GM19395 (cell line): Measurements from ENCODE around the gene DSC2.

ENCODE experiments used
- ATAC-seq: cut with Tn5 transposase; IDR thresholded peaks from one replicate; pipeline ENCODE4 v1.9.1; 2021; ENCODE audit warnings: mild to moderate bottlenecking, moderate library complexity; ENCODE audit not compliant: unreplicated experiment

Gene DSC2

DNA sequence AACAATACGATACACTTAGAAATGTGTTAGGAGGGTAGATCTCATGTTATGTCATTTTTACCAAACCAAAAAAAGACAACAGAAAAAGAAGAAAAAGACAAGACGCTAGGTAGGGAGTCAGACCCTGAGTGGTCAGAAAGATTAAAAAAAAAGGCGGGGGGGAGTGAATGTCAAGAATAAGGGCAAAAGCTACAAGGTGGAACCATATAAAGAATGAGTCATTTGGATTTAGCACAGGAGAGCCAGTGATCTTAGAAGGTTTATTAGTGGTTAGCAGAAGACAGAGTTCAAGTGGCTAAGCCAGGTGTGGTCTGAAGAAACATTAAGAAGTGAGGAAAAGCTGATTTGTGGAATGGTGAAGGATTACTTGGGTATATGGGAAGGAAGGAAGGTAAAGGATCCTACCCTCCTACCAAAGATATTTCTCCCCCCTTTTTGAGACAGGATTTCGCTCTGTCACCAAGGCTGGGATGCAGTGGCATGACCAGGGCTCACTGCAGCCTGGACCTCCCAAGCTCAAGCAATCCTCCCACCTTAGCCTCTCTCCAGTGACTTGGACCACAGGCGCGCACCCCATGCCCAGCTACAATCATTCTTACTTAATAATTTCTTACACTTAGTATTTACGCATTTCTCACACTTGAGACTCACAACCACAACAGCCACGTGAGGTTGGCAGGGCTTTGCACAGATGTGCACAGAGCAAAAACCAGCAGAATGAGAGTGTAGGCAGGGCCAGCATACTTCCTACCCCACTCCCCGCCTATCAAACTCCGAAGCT is 2.6 kb downstream of the DSC2 start:
- no peak for ATAC-seq

DNA sequence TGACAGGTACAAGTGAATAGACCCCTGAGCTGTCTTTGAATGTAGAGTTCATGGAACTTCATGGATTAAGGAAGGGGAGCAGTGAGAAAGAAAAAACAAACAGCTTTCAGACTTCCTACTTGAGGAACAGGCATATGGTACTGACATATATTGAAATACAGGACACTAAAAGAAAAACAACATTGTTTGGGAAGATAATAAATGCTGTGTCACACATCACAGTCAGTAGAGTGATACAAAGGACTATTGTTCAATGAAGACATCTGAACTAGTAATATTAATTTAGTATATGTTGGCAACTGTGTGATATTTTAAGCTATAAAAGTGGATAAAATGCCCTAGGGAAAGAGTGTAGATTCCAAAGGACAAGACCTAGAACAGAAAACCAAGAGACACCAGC is 3.3 kb downstream of the DSC2 start:
- no peak for ATAC-seq

DNA sequence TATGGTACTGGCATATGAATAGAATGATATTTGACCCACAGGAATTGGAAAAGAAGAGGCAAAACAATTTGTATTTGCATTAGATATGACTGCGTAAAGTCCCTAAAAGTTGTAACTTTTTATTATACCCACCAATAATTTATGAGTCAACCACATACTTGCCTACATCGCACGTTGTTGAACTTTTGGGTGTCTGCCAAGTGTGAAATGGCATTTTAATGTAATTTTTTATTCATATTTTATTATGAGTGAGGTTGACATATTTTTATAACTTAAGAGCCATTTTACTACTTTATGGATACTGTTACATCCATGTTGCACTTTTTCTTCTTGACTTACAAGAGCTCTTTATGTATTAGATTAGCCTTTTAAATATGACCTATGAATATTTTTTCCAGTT is 4.6 kb downstream of the DSC2 start:
- ATAC-seq = no peak

DNA sequence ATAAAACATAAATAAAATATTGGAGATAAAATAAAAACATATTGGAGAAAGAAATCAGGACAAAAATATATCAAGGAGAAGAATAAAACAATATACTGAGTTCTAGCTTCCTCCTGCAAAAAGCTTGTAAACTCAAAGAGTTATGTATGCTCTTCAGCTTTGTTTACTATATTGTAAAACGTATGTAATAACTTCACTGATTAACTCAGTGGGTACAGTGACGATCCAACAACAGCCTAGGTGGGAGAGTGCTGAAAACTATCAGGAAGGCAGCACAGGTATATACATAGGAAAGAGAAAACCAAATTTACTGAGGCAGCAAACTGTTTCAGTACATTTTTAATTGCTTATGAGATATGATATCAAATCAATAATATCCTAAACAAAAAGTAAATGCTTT is 8.3 kb downstream of the DSC2 start:
- ATAC-seq = no peak

DNA sequence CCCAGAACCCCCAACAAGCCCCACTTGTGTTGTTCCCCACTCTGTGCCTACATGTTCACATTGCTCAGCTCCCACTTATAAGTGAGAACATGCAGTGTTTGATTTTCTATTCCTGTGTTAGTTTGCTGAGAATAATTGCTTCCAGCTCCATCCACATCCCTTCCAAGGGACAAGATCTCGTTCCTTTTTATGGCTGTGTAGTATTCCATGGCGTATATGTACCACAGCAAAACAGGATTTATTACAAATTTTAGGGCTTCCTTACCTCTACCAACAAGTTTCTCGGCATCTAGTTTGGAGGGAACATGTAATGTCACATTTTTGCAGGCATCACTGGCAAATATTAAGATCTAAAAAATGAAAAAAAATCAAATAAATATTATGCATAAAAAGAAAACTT is 8.9 kb downstream of the DSC2 start:
- ATAC-seq = no peak

DNA sequence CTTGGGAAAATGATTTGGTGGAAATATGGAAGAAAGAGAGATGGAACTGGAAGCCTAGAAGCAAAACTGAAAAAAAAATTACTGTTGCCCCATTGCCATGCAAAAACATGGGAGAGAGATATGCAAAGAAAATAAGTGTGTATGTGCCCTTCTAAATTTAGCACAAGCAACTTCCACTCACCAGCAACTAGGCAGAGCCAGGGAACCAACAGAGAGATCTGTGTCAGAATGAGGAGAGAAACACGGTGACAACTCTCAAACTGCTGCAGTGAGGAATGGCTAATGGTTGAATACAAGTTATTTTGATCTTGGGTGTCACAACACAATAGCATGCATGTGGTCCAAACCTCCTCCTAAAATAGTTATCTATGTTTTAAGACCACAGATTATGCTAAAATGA is 10.9 kb downstream of the DSC2 start:
- no peak for ATAC-seq

DNA sequence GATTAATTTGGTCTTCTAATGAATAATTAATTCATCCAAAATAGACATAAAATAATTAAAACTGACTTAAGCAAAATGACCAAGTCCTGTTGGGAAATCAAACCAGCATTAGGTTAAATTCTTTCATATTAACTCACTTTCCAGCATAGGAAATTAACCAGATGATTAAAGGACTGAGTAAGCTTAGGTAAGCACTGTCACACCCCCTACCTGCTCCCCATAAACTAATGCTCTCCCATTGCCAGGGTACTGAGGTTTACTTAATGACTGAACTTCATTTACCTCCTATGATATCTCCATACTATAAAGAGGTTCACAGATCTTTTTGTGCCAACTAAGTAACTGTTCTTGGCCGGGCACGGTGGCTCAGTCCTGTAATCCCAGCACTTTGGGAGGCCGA is 13.7 kb downstream of the DSC2 start:
- no peak for ATAC-seq

DNA sequence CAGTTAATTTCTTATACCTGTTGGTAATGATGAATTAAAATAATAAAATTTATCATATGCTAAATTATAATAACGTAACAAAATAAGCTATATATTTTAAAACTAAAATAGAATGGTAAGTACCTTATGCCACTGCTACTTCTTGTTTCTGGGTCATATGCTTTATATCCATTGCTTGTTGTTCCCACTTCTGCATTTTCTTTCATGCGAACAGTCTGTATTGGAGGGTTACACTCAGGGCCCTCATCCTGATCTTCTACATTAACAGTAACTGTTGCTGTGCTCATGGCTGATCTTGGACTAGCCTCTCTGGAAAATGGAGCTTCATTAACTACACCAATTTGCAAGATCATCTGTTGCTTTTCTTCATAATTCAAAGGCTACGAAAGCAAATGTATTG is 22.2 kb downstream of the DSC2 start:
- ATAC-seq = no peak

DNA sequence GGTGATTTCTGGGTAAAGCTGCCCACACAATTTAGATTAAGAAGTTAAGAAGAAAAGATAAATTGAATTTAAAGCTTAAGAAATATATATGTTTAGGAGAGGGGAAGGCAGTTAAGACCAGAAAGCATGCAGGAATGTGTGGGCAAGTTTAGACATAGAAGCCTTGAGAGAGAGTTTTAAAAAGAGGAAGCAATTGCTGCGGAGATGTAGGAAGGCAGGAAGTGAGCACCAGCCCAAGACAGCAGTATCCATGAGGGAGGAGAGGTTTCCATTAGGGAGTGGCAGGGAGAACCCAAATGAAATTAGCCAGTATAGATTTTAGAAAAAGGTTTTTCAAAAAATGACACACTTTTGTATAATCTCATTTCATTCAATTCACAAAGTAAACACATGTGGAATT is 24.3 kb downstream of the DSC2 start:
- ATAC-seq = no peak

DNA sequence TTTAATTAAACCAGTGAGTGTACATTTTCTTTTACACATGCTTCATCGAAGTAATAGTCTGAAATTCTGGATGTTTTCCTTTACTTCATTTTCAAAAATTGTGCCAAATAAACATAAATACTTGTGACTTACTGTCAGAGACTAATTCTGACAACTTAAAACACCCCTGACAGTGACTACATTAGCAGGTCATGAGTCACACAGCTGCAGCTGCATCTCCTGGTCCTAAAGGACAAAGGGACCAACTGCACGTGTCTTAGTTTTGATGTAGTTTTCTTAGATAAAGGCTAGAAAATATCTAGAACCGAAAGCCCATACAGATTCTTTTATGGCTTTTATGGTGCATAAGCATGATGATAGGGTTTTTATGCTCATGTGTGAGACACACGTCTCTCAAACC is 30.0 kb downstream of the DSC2 start:
- ATAC-seq = no peak

DNA sequence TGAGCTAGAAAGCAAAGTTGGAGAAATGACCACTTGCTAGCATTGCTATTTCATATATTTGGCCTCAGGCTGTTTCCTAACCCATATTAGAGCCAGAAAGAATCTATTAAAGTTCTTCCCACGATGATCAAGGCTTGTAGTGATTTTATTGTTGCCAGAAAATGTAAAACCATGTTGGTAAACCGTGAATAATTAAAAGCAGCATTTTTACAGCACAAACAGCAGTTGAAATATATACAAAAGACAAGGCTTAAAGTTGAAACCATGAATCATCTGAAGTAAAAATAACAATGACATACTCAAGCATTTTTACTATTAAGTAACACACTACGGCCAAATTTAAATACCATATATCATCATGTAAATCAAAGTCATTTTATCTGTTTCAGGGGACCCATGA is 32.0 kb downstream of the DSC2 start:
- no peak for ATAC-seq

DNA sequence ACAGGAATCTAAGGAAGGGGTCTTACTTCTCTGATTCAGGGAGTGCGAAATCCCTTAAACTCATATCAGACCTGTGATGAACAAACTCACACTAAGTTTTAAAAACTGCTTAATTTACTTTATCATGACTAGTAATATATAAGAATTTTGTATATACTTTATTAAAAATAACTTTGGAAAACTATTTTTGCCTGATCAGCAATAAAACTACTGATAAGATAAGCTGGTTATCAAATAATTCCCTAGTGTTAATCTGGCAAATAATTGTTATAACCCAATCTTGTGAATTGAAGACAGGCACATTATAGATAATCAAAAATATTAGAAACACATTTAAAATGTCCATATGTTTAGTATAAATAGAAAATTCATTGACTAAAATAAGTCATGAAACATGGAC is 36.0 kb downstream of the DSC2 start:
- ATAC-seq = no peak

DNA sequence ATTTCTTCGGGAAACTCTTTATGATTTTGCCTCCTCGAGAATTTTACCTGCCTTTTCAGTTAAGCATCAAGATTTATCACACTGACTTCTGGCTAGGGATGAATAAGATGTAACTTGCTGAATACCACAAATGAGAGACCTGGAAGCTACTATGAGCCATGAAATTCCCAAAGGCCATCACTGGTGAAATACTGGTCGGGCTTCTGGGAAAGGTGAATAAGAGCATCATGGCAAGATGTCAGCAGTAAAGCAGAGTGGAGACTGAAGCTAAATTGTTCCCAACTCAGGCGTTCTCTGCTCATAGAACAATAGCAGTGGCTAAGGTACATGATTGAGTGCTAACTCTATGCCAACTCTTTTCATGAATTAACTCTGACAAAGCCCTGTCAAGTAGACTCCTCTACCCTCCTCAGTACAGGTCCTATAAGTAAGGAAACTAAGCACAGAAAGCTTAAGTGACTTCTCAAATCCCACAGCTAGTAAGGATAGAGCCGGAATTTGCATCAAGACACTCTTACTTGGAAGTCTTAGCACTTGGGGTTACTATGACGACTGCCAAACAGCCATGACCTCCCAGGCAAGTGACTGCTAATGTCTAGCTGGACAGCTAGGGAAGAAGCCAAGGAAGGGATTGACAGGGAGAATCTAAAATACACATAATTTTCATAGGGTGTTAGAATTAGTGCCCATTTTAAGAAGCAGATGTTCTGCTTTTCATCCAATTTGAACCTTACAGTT is 37.0 kb downstream of the DSC2 start:
- no peak for ATAC-seq

DNA sequence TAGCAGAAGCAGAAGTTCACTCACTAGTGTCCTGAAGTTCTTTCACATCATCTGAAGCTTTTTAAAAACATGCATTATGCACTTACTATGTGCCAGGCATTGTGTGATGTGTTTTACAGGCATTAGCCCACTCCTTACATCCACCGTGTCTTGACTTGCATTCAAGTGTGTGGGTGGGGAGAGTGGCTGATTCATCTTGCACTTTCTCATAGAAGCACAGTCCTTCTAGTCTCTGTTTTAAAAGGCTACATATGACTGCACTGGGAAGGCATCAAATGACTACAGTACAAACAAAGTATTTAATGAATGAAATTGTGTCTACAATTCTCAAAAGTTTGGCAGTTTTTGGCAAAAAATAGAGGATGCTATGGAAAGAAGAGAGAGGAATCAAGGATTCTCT is 38.1 kb downstream of the DSC2 start:
- ATAC-seq = peak; percentile 83

DNA sequence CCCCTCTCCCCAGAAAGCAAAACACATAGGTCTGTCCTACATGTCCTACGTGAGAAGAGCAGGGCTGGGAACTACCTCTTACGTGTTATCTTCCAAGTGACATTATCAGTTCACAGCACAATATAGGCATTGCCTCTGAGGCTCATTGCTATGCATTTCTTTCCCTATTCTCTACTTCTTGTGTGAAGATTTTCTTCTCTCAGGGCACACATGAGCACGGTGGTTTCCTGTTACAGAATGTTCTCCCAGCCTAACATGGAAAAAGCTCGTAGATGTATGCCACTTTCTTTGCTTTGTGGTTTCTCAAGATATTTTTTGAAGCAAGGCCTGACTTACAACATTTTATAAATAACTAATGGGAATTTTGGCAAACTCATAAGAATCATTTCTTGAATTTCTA is 40.3 kb downstream of the DSC2 start:
- no peak for ATAC-seq

DNA sequence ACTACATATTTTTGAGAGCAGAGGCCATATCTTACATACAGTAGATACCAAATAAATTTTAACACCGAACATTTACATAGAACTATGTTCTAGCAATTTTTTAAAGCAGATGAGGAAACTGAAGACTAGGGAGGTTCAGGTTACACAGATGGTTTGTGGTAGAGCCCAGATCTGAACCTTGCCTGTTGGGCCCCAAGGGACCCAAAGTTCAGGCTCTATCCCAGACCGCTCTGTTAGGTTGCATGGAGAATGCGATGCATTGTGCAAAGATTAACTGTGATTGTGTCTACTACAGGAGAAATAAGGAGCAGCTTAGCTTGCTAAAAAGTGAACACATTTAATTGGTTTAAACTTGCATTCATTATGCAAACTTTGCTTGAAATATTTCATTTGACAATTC is 43.3 kb downstream of the DSC2 start:
- no peak for ATAC-seq

DNA sequence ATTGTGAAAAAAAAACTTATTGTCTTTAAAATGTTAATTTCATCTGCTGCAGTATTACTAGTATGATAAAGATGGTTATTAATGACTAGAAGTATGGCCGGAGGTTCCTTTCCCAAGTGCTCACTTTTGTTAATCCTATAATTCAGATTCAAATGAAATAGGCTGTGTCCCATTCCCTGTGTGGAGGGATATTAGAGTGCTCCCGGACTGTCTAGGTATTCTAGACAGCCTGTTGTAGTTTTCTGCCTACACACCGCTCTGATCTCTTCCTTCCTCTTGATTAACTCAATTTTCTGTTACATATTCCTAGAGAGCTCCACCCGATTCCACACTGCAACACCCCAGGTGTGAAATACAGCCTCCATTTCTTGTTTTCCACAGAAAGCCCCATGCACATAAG is 44.3 kb downstream of the DSC2 start:
- no peak for ATAC-seq

DNA sequence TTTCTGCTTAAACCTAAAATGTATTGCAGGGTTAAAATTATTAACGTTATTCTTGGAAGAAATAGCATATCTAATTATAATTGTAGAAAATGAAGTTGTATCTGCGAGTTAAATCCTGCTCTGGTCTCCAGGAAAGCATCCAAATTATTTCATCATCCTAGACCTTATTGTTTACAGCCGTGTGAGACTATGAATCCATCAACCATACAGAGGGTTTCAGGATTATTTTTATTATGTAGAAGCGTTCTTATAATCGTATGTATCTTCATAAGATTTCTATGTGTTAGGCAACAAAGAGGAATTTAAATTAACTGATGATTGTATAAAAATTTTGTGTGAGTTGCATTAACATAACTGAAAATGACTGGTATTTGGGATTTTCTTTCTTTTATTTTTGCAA is 45.2 kb downstream of the DSC2 start:
- no peak for ATAC-seq

DNA sequence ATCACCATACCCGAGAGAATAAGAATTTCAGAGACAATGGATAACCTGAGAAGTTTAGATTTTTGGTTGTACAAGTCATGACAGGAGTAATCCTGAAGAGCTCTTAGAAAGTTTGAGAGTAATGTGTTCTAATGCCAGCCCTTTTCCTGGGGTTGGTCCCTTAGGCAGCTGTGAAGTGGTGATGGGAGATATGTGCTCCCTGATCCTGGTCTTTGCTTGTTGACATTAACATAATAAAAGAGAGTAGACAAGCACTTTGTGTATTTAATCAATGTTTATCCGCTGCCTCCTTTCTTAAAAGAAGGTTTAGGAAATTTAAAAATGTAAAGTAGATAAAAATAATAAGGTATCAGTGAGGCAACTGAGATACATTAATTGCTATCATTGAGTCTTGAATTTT is 45.9 kb downstream of the DSC2 start:
- no peak for ATAC-seq

DNA sequence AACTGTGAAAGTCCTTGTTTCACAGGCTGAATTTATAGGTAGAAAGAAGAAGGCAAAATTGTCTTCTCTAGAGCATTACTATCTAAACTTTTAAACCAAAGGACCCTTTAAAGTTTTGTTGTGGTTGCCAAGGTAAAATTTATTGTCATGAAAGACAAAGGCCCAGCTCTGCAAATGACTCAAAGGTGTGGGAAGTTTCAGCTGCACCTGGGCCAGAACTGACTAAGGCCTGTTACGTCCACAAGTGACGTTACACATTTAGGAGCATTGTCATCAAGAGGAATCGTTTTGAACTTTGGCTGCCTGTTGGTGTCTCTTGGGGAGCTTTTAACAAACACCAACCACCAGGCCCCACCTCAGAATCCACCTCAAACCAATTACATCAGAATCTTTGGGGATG is 51.6 kb downstream of the DSC2 start:
- no peak for ATAC-seq

DNA sequence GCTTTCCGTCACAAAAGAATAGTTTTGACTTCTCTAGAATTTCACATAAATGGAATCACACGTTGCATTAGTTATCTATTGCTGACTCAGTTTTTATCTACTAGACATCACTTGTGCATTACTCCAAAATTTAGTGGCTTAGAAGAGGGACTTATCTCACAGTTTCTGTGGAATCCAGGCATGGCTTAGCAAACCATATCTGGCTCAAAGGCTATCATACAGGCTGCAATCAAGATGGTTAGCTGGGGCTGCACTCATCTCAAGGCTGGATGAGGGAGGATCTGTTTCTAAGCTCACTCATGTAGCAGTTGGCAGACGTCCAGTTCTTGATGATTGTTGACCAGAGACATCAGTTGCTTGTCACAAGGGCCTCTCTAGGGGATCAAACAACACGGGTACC is 53.0 kb downstream of the DSC2 start:
- ATAC-seq = no peak

DNA sequence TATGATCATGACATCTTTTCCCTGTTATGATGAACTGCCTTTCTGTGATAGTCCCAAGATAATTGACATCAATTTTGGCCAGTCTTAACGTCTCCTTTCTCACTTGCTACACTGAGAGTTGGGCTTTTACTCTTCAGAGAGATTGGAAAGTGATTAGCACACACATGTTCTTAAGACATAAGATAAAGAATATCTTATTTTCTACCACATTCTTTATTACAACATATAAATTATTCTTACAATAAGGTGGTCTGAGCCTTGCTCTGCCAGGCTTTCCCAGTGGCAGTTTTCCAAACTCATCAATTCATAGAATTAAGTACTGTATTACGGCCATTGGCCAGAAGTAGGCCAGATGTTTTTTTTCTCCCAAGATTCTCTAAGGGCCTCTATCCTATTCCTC is 54.0 kb downstream of the DSC2 start:
- ATAC-seq = no peak

DNA sequence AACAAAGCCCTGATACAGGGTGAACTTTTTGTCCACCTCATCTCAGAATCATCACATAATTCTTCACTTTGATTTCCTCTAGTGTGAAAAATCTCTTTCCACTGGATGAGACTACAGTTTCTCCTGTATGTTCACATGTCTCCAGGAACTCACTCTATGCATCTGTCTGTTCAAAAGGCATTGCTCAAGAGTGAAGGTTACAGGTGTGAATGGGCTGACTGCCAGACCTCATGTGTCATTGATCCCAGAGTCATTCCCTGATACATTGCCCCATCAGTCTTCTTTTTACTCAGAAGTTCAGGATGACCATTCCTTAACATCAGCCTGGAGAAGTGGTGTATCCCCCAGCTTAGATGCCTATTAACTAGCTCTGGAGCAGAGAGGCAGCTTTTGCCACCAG is 55.3 kb downstream of the DSC2 start:
- no peak for ATAC-seq
